IMR-90 (cell line): Measurements from ENCODE around the gene VPS35L. TPM values are rescaled to one million over a fixed set of nuclear protein-coding genes. Genes with fewer than 3 reads are reported as not detected.

Source experiments
- ATAC-seq: fragments of 200-7000 bp; cut with Tn5 transposase; 2 replicates; pipeline ENCODE4 v1.9.1; 2020; ENCODE audit warnings: low read depth, mild to moderate bottlenecking, moderate library complexity
- BruUV-seq: library from RNA; stranded (reverse); fragments of 400-500 nt; replicated peaks from 2 replicates; lab custom pipeline; 2021; lab: Mats Ljungman, UMichigan
- CTCF ChIA-PET: fragments of 300-600 bp; formaldehyde crosslinking; extraction: SDS; loops from one replicate; lab custom pipeline; 2021; ENCODE audit warnings: antibody characterized with exemption; lab: Yijun Ruan, JAX
- POLR2A ChIA-PET: fragments of 300-600 bp; sonication (Branson Sonifier 250); formaldehyde crosslinking; loops from one replicate; lab custom pipeline; 2022; ENCODE audit warnings: antibody characterized with exemption; ENCODE audit not compliant: unreplicated experiment; lab: Charles Lee
- DNase-seq: peaks from one replicate; pipeline ENCODE4 v3.0.0; 2013
- H2AFZ ChIP-seq: replicated peaks from 2 replicates; pipeline ENCODE3; 2013; ENCODE audit warnings: low read length, mild to moderate bottlenecking; ENCODE audit not compliant: poor library complexity
- H2AK5ac ChIP-seq: 2 replicates; pipeline ENCODE4 v1.6.1; 2013; ENCODE audit warnings: low read depth, low read length, inconsistent platforms
- H2AK9ac ChIP-seq: replicated peaks from 2 replicates; pipeline ENCODE3; 2013; ENCODE audit warnings: mild to moderate bottlenecking, low read depth, low read length, moderate library complexity; ENCODE audit not compliant: poor library complexity
- H2BK120ac ChIP-seq: 2 replicates; pipeline ENCODE4 v1.6.1; 2013; ENCODE audit warnings: low read depth, low read length, inconsistent platforms
- H2BK15ac ChIP-seq: 3 replicates; pipeline ENCODE4 v1.6.1; 2013; ENCODE audit warnings: low read depth, low read length, inconsistent platforms
- H2BK20ac ChIP-seq: 2 replicates; pipeline ENCODE4 v1.6.1; 2013; ENCODE audit warnings: low read depth, mild to moderate bottlenecking, inconsistent platforms, low read length, moderate library complexity
- H2BK5ac ChIP-seq: 2 replicates; pipeline ENCODE4 v1.6.1; 2013; ENCODE audit warnings: mild to moderate bottlenecking, low read depth, low read length, inconsistent platforms; ENCODE audit not compliant: poor library complexity, severe bottlenecking
- H3K14ac ChIP-seq: replicated peaks from 2 replicates; pipeline ENCODE4 v1.6.1; 2013; ENCODE audit warnings: low read depth, low read length, inconsistent platforms
- H3K18ac ChIP-seq: 2 replicates; pipeline ENCODE4 v1.6.1; 2013; ENCODE audit warnings: low read depth, low read length, control low read depth
- H3K23ac ChIP-seq: 2 replicates; pipeline ENCODE4 v1.6.1; 2013; ENCODE audit warnings: low read depth, low read length, inconsistent platforms
- H3K27ac ChIP-seq: 2 replicates; pipeline ENCODE4 v1.5.1; 2013; ENCODE audit warnings: mild to moderate bottlenecking, control low read depth, low read length; ENCODE audit not compliant: insufficient read depth
- H3K27me3 ChIP-seq: 2 replicates; pipeline ENCODE4 v1.6.1; 2013; ENCODE audit warnings: low read length; ENCODE audit not compliant: control insufficient read depth, insufficient read depth
- H3K36me3 ChIP-seq: 2 replicates; pipeline ENCODE4 v1.6.1; 2013; ENCODE audit warnings: low read length, mixed read lengths; ENCODE audit not compliant: control insufficient read depth, insufficient read depth
- H3K4ac ChIP-seq: 2 replicates; pipeline ENCODE4 v1.6.1; 2013; ENCODE audit warnings: low read depth, low read length, inconsistent platforms
- H3K4me1 ChIP-seq: 2 replicates; pipeline ENCODE4 v1.6.1; 2013; ENCODE audit warnings: low read length, mixed read lengths; ENCODE audit not compliant: control insufficient read depth, insufficient read depth
- H3K4me2 ChIP-seq: 2 replicates; pipeline ENCODE4 v1.6.1; 2013; ENCODE audit warnings: low read depth, mild to moderate bottlenecking, control low read depth, low read length, moderate library complexity
- H3K4me3 ChIP-seq: 2 replicates; pipeline ENCODE4 v1.5.1; 2013; ENCODE audit warnings: low read depth, mild to moderate bottlenecking, control low read depth, low read length, moderate library complexity; ENCODE audit not compliant: insufficient read depth
- H3K56ac ChIP-seq: 2 replicates; pipeline ENCODE4 v1.6.1; 2013; ENCODE audit warnings: low read length, inconsistent platforms; ENCODE audit not compliant: insufficient read depth; ENCODE audit errors: extremely low read depth
- H3K79me1 ChIP-seq, 2 experiments: 2 replicates each; pipeline ENCODE4 v1.6.1; 2013; ENCODE audit warnings: low read length in 2 of 2, inconsistent platforms in 1 of 2, low read depth in 1 of 2
- H3K9ac ChIP-seq: 2 replicates; pipeline ENCODE4 v1.6.1; 2013; ENCODE audit warnings: low read depth, low read length, control low read depth
- H3K9me1 ChIP-seq: 2 replicates; pipeline ENCODE4 v1.6.1; 2013; ENCODE audit warnings: low read length, inconsistent platforms; ENCODE audit not compliant: insufficient read depth
- H3K9me3 ChIP-seq: 2 replicates; pipeline ENCODE4 v1.6.1; 2013; ENCODE audit warnings: low read length; ENCODE audit not compliant: control insufficient read depth, insufficient read depth
- H4K20me1 ChIP-seq: 2 replicates; pipeline ENCODE4 v1.6.1; 2013; ENCODE audit warnings: low read length, inconsistent platforms; ENCODE audit not compliant: insufficient read depth
- H4K5ac ChIP-seq: 2 replicates; pipeline ENCODE4 v1.6.1; 2013; ENCODE audit warnings: mild to moderate bottlenecking, low read depth, low read length, control low read depth
- H4K8ac ChIP-seq, 2 experiments: 2 replicates each; pipeline ENCODE4 v1.6.1; 2013; ENCODE audit warnings: low read depth in 2 of 2, low read length in 2 of 2, control low read depth in 1 of 2, inconsistent platforms in 1 of 2
- H4K91ac ChIP-seq: 2 replicates; pipeline ENCODE4 v1.6.1; 2013; ENCODE audit warnings: low read depth, low read length, inconsistent platforms; ENCODE audit not compliant: insufficient read depth
- BHLHE40 ChIP-seq: fragments of 150-350 bp; IDR thresholded peaks from 2 replicates; pipeline ENCODE4 v1.6.1; 2016; ENCODE audit warnings: mild to moderate bottlenecking, low read depth, low read length
- CEBPB ChIP-seq: IDR thresholded peaks from 2 replicates; pipeline ENCODE4 v1.6.1; 2012; ENCODE audit warnings: low read depth, low read length, improper control_type of control experiment
- CHD1 ChIP-seq: IDR thresholded peaks from 2 replicates; pipeline ENCODE4 v1.6.1; 2012; ENCODE audit warnings: low read depth, low read length, improper control_type of control experiment
- CTCF ChIP-seq: conservative IDR thresholded peaks from 2 replicates; pipeline ENCODE4 v1.5.1; 2012; ENCODE audit warnings: mild to moderate bottlenecking, low read depth, low read length, improper control_type of control experiment
- ELK1 ChIP-seq: fragments of 150-350 bp; IDR thresholded peaks from 2 replicates; pipeline ENCODE4 v1.6.1; 2016; ENCODE audit warnings: low read depth, mild to moderate bottlenecking, low read length, moderate library complexity, borderline replicate concordance
- FOS ChIP-seq: fragments of 150-350 bp; IDR thresholded peaks from 2 replicates; pipeline ENCODE4 v1.6.1; 2016; ENCODE audit warnings: low read depth, low read length
- MAFK ChIP-seq: IDR thresholded peaks from 2 replicates; pipeline ENCODE4 v1.6.1; 2012; ENCODE audit warnings: low read depth, low read length, improper control_type of control experiment
- MAZ ChIP-seq: IDR thresholded peaks from 2 replicates; pipeline ENCODE4 v1.6.1; 2012; ENCODE audit warnings: low read depth, mild to moderate bottlenecking, low read length, improper control_type of control experiment, moderate library complexity, borderline replicate concordance
- MXI1 ChIP-seq: IDR thresholded peaks from 2 replicates; pipeline ENCODE4 v1.6.1; 2012; ENCODE audit warnings: low read depth, mild to moderate bottlenecking, low read length, moderate library complexity, borderline replicate concordance
- NFE2L2 ChIP-seq: fragments of 150-350 bp; IDR thresholded peaks from 2 replicates; pipeline ENCODE4 v1.6.1; 2016; ENCODE audit warnings: low read depth, mild to moderate bottlenecking, low read length
- POLR2A ChIP-seq: IDR thresholded peaks from 2 replicates; pipeline ENCODE4 v1.6.1; 2012; ENCODE audit warnings: mild to moderate bottlenecking, low read depth, low read length
- RAD21 ChIP-seq: IDR thresholded peaks from 2 replicates; pipeline ENCODE4 v1.6.1; 2012; ENCODE audit warnings: low read length, improper control_type of control experiment
- RCOR1 ChIP-seq: IDR thresholded peaks from 2 replicates; pipeline ENCODE4 v1.6.1; 2012; ENCODE audit warnings: mild to moderate bottlenecking, low read length, improper control_type of control experiment; ENCODE audit not compliant: insufficient replicate concordance
- RFX5 ChIP-seq: IDR thresholded peaks from 2 replicates; pipeline ENCODE4 v1.8.0; 2012; ENCODE audit warnings: low read depth, mild to moderate bottlenecking, low read length, moderate library complexity
- SMC3 ChIP-seq: fragments of 150-350 bp; IDR thresholded peaks from 2 replicates; pipeline ENCODE4 v1.6.1; 2016; ENCODE audit warnings: low read depth, mild to moderate bottlenecking, antibody characterized with exemption, low read length, moderate library complexity
- USF2 ChIP-seq: fragments of 150-350 bp; IDR thresholded peaks from 2 replicates; pipeline ENCODE4 v1.6.1; 2017; ENCODE audit warnings: mild to moderate bottlenecking, antibody characterized with exemption, low read length, low read depth
- WGBS, 2 experiments: methylation state at CpG; one replicate each; pipeline versions ENCODE4 v1.1.5 to v1.1.7; 2013; ENCODE audit warnings: missing lambda C conversion rate in 2 of 2; ENCODE audit not compliant: insufficient read length in 1 of 2; ENCODE audit errors: extremely low coverage in 2 of 2; 5-methylcytosine and 5-hydroxymethylcytosine counted together
- dilution Hi-C: fragments of 300-500 bp; cut with HindIII; formaldehyde crosslinking; loops from one replicate; pipeline ENCODE4 v1.14.3; 2018; ENCODE audit warnings: low sequenced_read_pairs; ENCODE audit not compliant: unreplicated experiment
- in situ Hi-C: fragments of 300-500 bp; cut with MboI; formaldehyde crosslinking; loops from 3 replicates; pipeline ENCODE4 v1.14.3; 2019; ENCODE audit warnings: low sequenced_read_pairs, inconsistent platforms, mixed read lengths
- intact Hi-C: fragments of 100-400 bp; cut with micrococcal nuclease; formaldehyde crosslinking; loops from 2 replicates; pipeline ENCODE4 v1.10.0; 2022
- polyA plus RNA-seq, 3 experiments: library from polyadenylated mRNA; depleted of rRNA; stranded (reverse); fragments of >200 nt; gene quantifications; 2 replicates each; pipeline ENCODE4 v1.2.3, GENCODE V29; 2012; ENCODE audit warnings: low replicate concordance in 1 of 3
- total RNA-seq: library from RNA; depleted of rRNA; stranded (reverse); fragments of >200 nt; gene quantifications from 2 replicates; pipeline ENCODE4 v1.2.3, GENCODE V29; 2012

VPS35L gene
- total and polyA plus RNA-seq, 2 of the 4 experiments (the other 2 are of a cell fraction), result 28.0 to 40.1 TPM

GRCh38 chr16:19662351-19662750 lies 106.8 kb downstream of the VPS35L start:
- in situ Hi-C loops, result no loop called here
- WGBS, 2 experiments, result no CpG with 5 or more reads among the region's 7 CpGs

More at GRCh38 chr16:19662351-19662750, 106.8 kb downstream of the VPS35L start:
- no peak for DNase-seq
- H4K5ac ChIP-seq, result no peak overlapping the region
- no peak overlapping the region for H3K56ac ChIP-seq
- no peak overlapping the region for H3K27ac ChIP-seq
- H2AFZ ChIP-seq, result no peak overlapping the region
- POLR2A ChIA-PET, result interaction anchor here (0.6 kb wide), 2 partner anchors 20 to 22 kb away, joined by 4 read pairs; no protein-coding TSS in a partner anchor
- intact Hi-C loops (no loop called here), dilution Hi-C loops (no loop called here)
- H2BK120ac ChIP-seq, result no peak overlapping the region
- no peak overlapping the region for H2BK15ac ChIP-seq
- no peak overlapping the region for H4K91ac ChIP-seq
- no peaks in the 10 kb centered on the region for H3K9me3 ChIP-seq
- no peaks in the 10 kb centered on the region for H3K9me1 ChIP-seq
- H3K14ac ChIP-seq, result no peak overlapping the region
- H3K4me3 ChIP-seq, result no peak overlapping the region
- peaks cover 12% of the 10 kb centered on the region for H3K36me3 ChIP-seq
- no peak overlapping the region for H3K18ac ChIP-seq
- H3K23ac ChIP-seq, result no peak overlapping the region
- no peak overlapping the region for H3K4me2 ChIP-seq
- no peaks in the 10 kb centered on the region for H3K79me1 ChIP-seq
- no peak overlapping the region for H3K9ac ChIP-seq
- no peak overlapping the region for H4K8ac ChIP-seq
- CTCF ChIA-PET, result no interaction called here
- no peak overlapping the region for H2BK20ac ChIP-seq
- no peak overlapping the region for H2AK5ac ChIP-seq
- no peak for ATAC-seq
- H3K27me3 ChIP-seq, result no peaks in the 10 kb centered on the region
- H3K4me1 ChIP-seq, result no peaks in the 10 kb centered on the region
- no peak overlapping the region for H2AK9ac ChIP-seq
- no TSS peak for BruUV-seq
- no peak overlapping the region for H3K4ac ChIP-seq
- H4K20me1 ChIP-seq, result no peaks in the 10 kb centered on the region
- TF ChIP-seq RCOR1, result no peak
- no peak for TF ChIP-seq POLR2A
- TF ChIP-seq BHLHE40, result no peak
- TF ChIP-seq MAFK, result no peak
- TF ChIP-seq MAZ, result no peak
- no peak for TF ChIP-seq RFX5
- no peak for TF ChIP-seq CEBPB
- no peak for TF ChIP-seq CTCF
- no peak for TF ChIP-seq FOS
- TF ChIP-seq RAD21, result no peak
- TF ChIP-seq SMC3, result no peak
- TF ChIP-seq ELK1, result no peak
- TF ChIP-seq NFE2L2, result no peak
- TF ChIP-seq CHD1, result no peak
- TF ChIP-seq MXI1, result no peak
- no peak for TF ChIP-seq USF2
- H2BK5ac ChIP-seq, result no peak overlapping the region
